Right lobe of liver (tissue), 6 donors: ENCODE results near the gene OR52A5. TPM values are rescaled to one million over a fixed set of nuclear protein-coding genes. Genes with fewer than 3 reads are reported as not detected.

Experiments
- ATAC-seq, 4 donors: fragments of 200-7000 bp; cut with Tn5 transposase; one replicate each; pipeline ENCODE4 v1.9.1; 2020; ENCODE audit warnings: mild to moderate bottlenecking in 4 of 4, moderate library complexity in 4 of 4
- DNase-seq, 3 donors: peaks; one replicate each; pipeline ENCODE4 v3.0.0-alpha.2; 2020
- H3K27ac ChIP-seq, 3 donors: fragments of 200-600 bp; one replicate each; pipeline ENCODE4 v1.8.0; 2022
- H3K27me3 ChIP-seq, 2 donors: fragments of 200-600 bp; one replicate each; pipeline ENCODE4 v1.8.0; 2022
- H3K36me3 ChIP-seq, 4 donors: fragments of 200-600 bp; sonication (generic) in 1 of 4; one replicate each; pipeline versions ENCODE4 v1.5.1 to v1.8.0; 2017 to 2022; ENCODE audit warnings: control low read depth in 1 of 4
- H3K4me1 ChIP-seq, 4 donors: fragments of 200-600 bp; sonication (generic) in 1 of 4; one replicate each; pipeline versions ENCODE4 v1.5.1 to v1.8.0; 2017 to 2022; ENCODE audit warnings: control low read depth in 1 of 4
- H3K4me3 ChIP-seq, 3 donors: fragments of 200-600 bp; one replicate each; pipeline ENCODE4 v1.8.0; 2022
- H3K9me3 ChIP-seq, 4 donors: fragments of 200-600 bp; sonication (generic) in 1 of 4; one replicate each; pipeline versions ENCODE4 v1.5.1 to v1.8.0; 2017 to 2022; ENCODE audit warnings: control low read depth in 1 of 4
- CTCF ChIP-seq, 4 donors: fragments of 200-600 bp in 3 of 4; fragments of 450-650 bp in 1 of 4; IDR thresholded peaks; one replicate each; pipeline versions ENCODE4 v1.5.1 to v1.8.0; 2016 to 2022; ENCODE audit warnings: antibody characterized with exemption in 4 of 4, mild to moderate bottlenecking in 2 of 4
- POLR2A ChIP-seq: fragments of 450-650 bp; IDR thresholded peaks from one replicate; pipeline ENCODE4 v1.6.1; 2017; ENCODE audit warnings: antibody characterized with exemption, mild to moderate bottlenecking
- WGBS: methylation state at CpG from one replicate; pipeline ENCODE4 v1.1.6; 2018; ENCODE audit warnings: low coverage, low lambda C conversion rate; ENCODE audit not compliant: insufficient coverage; ENCODE audit errors: missing lambda C conversion rate; 5-methylcytosine and 5-hydroxymethylcytosine counted together
- intact Hi-C, 2 donors: fragments of 100-400 bp; cut with DNase I; formaldehyde crosslinking; loops; one replicate each; pipeline versions ENCODE4 v1.11.2 to v1.14.1; 2022
- total RNA-seq, 6 experiments: library from RNA; depleted of rRNA in 2 of 6; stranded (reverse); fragments of >200 nt in 2 of 6; fragmentation: NEBNext Ultra II Directional in 3 of 6; extraction: Animal tissue kit (Norgen Biotek cat#: 25700) in 3 of 6; gene quantifications; one replicate each; pipeline versions ENCODE4 v1.1.0 to v1.2.4, GENCODE V29; 2016 to 2023
- donor health status: DM: no; HTN: yes; CAD: no.
- donor health status: DM: no; HTN: no; CAD: no.
- donor health status: DM: no; HTN: no; CAD: no.
- donor health status: DM: no; HTN: yes; CAD: no.
- donor health status: DM: no; HTN: yes; CAD: no.

Gene OR52A5
- total RNA-seq, 6 experiments from 2014 or later = not detected

- TF ChIP-seq CTCF (IDR thresholded peaks at IDR 0.05) (no peak), POLR2A (no peak)
- no peak overlapping the region for H3K4me3 ChIP-seq
- 28% methylated on average over 3 of the region's 3 CpGs for WGBS
- H3K4me1 ChIP-seq = no peaks in the 10 kb centered on the region
- no peaks in the 10 kb centered on the region for H3K9me3 ChIP-seq
- intact Hi-C loops = no loop called here
- DNase-seq (no peak), ATAC-seq (no peak)
- H3K27me3 ChIP-seq = no peaks in the 10 kb centered on the region
- H3K27ac ChIP-seq = no peak overlapping the region
- no peaks in the 10 kb centered on the region for H3K36me3 ChIP-seq
These were observed 22.8 kb downstream of the OR52A5 start for GRCh38 chr11:5115339-5115738.

- intact Hi-C loops = no loop called here
- Histone ChIP-seq H3K9me3 (no peaks in the 10 kb centered on the region), H3K4me3 (no peak overlapping the region), H3K4me1 (no peaks in the 10 kb centered on the region), H3K36me3 (no peaks in the 10 kb centered on the region), H3K27ac (no peak overlapping the region), H3K27me3 (peaks cover 0 to 4% of the 10 kb centered on the region in 2 donors)
- DNase-seq (no peak), ATAC-seq (no peak)
- TF ChIP-seq CTCF (IDR thresholded peaks at IDR 0.05) = no peak
- WGBS = 35% methylated on average over 3 of the region's 3 CpGs
These were observed 30.9 kb downstream of the OR52A5 start for GRCh38 chr11:5107285-5107684.

GRCh38 chr11:5103066-5103465, 35.1 kb downstream of the OR52A5 start:
- H3K9me3 ChIP-seq = no peaks in the 10 kb centered on the region
- ATAC-seq (no peak), DNase-seq (no peak)
- H3K27me3 ChIP-seq = peaks cover 0 to 4% of the 10 kb centered on the region in 2 donors
- intact Hi-C loops = no loop called here
- H3K4me3 ChIP-seq = no peak overlapping the region
- no peak overlapping the region for H3K27ac ChIP-seq
- no peaks in the 10 kb centered on the region for H3K36me3 ChIP-seq
- TF ChIP-seq CTCF (IDR thresholded peaks at IDR 0.05) = no peak
- no peak for TF ChIP-seq POLR2A
- no peaks in the 10 kb centered on the region for H3K4me1 ChIP-seq

GRCh38 chr11:5102246-5102645, 35.9 kb downstream of the OR52A5 start:
- TF ChIP-seq CTCF (IDR thresholded peaks at IDR 0.05) (no peak), POLR2A (no peak)
- intact Hi-C loops = no loop called here
- Histone ChIP-seq H3K9me3 (no peaks in the 10 kb centered on the region), H3K27ac (no peak overlapping the region), H3K36me3 (no peaks in the 10 kb centered on the region), H3K27me3 (peaks cover 0 to 4% of the 10 kb centered on the region in 2 donors), H3K4me3 (no peak overlapping the region), H3K4me1 (no peaks in the 10 kb centered on the region)
- DNase-seq (no peak), ATAC-seq (no peak)
- WGBS = 22% methylated on average over 1 of the region's 2 CpGs

- Histone ChIP-seq H3K9me3 (no peaks in the 10 kb centered on the region), H3K4me3 (no peak overlapping the region), H3K4me1 (no peaks in the 10 kb centered on the region), H3K36me3 (no peaks in the 10 kb centered on the region), H3K27me3 (no peaks in the 10 kb centered on the region), H3K27ac (no peak overlapping the region)
- ATAC-seq (no peak), DNase-seq (no peak)
- intact Hi-C loops = no loop called here
- WGBS = 51% methylated on average over 2 of the region's 2 CpGs
- no peak for TF ChIP-seq POLR2A
- TF ChIP-seq CTCF (IDR thresholded peaks at IDR 0.05) = no peak
These were observed 42.1 kb downstream of the OR52A5 start for GRCh38 chr11:5096011-5096410.
